Coronary artery (tissue), 2 donors: Measurements from ENCODE around the gene TSPAN1.

ENCODE experiments used
- DNase-seq: peaks from one replicate; pipeline ENCODE4 v3.0.0-alpha.2; 2017; ENCODE audit warnings: low spot score
- H3K27ac ChIP-seq, 2 donors: fragments of 200-600 bp; sonication (generic); one replicate each; pipeline ENCODE4 v1.5.1; 2016 to 2019
- H3K4me3 ChIP-seq: fragments of 200-600 bp; sonication (generic); 2 replicates; pipeline ENCODE4 v1.5.1; 2016; ENCODE audit warnings: mild to moderate bottlenecking, moderate library complexity
- CTCF ChIP-seq: fragments of 200-600 bp; sonication (generic); IDR thresholded peaks from one replicate; pipeline ENCODE4 v1.5.1; 2019; ENCODE audit warnings: antibody characterized with exemption

TSPAN1 gene

DNA sequence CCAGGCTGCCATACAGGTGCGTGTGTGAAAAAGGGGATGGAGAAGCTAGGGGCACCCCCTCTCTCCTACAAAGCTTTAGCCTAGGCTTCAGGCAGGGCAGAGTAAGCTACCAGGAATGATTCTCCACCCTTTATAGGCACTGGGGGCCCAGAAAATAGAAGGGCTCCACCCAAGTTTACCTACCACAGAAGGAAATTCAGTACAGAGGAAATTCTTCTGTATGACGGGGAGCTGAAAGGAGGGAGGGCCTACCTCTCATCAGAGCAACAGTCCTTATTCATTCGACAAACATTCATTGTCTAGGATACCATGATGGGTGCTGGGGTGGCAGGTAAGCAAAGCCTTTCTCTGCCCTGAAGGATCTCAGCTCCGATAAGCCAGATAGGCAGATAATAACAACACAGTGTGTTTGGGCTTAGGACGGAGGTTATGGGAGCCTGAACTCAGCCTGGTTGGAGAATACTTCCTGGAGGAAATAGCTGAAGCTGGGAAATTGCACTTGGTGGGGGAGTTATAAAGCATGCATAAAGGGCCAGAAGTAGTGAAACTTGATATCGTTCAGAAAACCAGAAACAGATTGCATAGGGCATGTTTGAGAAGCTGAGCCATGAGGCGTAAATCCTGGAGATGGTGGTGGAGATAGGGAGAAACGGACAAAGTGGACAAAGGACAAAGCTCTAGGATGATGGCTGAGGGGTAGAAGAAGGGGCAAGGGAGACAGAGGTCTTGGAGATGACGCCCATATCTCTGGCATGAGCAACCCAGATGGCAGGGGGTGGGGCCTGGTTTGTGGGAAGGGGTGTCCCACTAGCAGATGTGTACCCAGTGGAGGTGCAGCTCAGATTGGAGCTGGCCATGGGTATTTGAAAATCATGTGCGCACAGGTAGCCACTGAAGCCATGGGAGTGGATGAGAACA, 6.7 kb downstream of the TSPAN1 start:
- no peak overlapping the region for H3K4me3 ChIP-seq
- no peak for DNase-seq
- TF ChIP-seq CTCF: no peak
- H3K27ac ChIP-seq: peak overlapping the region in 1 of 2 donors; percentile 44

GRCh38 chr1:46183079-46183847, 8.4 kb downstream of the TSPAN1 start:
- DNase-seq: peak; percentile 87
- Histone ChIP-seq H3K27ac (peak overlapping the region; percentile 66 to 89), H3K4me3 (no peak overlapping the region)
- TF ChIP-seq CTCF: no peak

DNA sequence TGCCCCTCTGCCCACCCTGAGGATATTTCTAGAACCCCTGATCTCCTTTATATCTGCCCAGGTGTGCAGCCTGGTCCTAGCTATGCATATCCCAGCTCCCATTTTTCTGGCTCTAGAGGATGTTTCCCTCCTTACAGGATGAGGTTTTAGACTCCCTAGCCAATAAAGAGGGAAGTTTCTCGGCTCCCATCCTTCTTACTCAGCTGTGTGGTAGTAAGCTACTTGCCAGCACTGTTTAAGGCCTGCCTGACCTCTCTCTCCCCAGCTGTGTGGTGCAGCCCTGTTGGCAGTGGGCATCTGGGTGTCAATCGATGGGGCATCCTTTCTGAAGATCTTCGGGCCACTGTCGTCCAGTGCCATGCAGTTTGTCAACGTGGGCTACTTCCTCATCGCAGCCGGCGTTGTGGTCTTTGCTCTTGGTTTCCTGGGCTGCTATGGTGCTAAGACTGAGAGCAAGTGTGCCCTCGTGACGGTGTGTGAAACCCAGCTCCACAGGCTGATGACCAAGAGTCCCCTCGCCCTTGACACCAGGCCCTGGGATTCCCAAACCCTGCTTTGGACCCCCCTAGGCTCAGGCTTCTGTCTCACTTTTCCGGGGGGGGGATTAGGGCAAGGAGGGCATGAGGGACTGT, 9.2 kb downstream of the TSPAN1 start:
- peak overlapping the region; percentile 66 to 89 for H3K27ac ChIP-seq
- no peak overlapping the region for H3K4me3 ChIP-seq
- TF ChIP-seq CTCF: no peak
- no peak for DNase-seq

DNA sequence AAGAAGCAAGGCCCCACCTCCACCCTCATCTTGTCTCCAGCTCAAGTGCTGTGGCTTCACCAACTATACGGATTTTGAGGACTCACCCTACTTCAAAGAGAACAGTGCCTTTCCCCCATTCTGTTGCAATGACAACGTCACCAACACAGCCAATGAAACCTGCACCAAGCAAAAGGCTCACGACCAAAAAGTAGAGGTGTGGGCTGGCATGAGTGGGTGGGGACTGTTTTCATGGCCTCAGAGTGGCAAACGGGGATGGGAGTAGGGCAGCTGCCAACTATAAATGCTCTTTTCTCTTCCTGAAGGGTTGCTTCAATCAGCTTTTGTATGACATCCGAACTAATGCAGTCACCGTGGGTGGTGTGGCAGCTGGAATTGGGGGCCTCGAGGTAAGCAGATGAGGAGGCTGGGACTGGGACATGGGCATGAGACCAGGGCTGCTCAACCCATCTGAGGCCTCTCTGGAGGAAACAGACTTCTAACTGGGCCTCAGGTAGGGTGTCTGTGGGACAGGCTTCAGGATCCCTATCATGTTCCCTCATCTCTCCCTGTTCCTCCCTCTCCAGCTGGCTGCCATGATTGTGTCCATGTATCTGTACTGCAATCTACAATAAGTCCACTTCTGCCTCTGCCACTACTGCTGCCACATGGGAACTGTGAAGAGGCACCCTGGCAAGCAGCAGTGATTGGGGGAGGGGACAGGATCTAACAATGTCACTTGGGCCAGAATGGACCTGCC, 10.2 kb downstream of the TSPAN1 start:
- no peak for DNase-seq
- no peak for TF ChIP-seq CTCF
- H3K27ac ChIP-seq: no peak overlapping the region
- no peak overlapping the region for H3K4me3 ChIP-seq

DNA sequence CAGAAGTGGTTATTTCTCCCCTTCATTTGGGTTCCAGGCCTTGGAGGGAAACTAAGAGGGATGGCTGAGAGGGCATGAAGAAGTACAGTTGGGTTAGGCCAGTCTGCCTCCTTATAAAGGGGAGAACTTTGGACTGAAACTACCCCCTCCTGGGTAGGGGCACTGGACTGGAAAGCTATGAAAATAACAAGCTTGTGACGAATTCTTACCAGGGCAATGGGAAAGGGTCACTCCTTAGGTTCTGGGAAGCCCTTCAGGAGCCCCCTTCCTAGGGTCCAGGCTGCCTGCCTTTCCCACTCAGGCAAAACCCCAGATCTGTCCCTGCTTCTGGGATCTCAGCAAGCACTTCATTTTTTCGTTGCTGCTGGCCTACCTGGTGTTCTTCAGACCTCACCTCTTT, 11.2 kb downstream of the TSPAN1 start:
- no peak for TF ChIP-seq CTCF
- no peak for DNase-seq
- no peak overlapping the region for H3K27ac ChIP-seq
- H3K4me3 ChIP-seq: no peak overlapping the region

GRCh38 chr1:46187106-46187869, 12.4 kb downstream of the TSPAN1 start:
- DNase-seq: no peak
- Histone ChIP-seq H3K4me3 (no peak overlapping the region), H3K27ac (no peak overlapping the region)
- no peak for TF ChIP-seq CTCF
